A673 (cell line): ENCODE data around the gene MTURN. TPM values are rescaled to one million over a fixed set of nuclear protein-coding genes. Genes with fewer than 3 reads are reported as not detected.

ENCODE experiments used
- BruUV-seq: library from RNA; stranded (reverse); fragments of 400-500 nt; replicated peaks from 2 replicates; lab custom pipeline; 2021; lab: Mats Ljungman, UMichigan
- CTCF ChIA-PET: fragments of 300-600 bp; sonication (Branson Sonifier 250); formaldehyde crosslinking; loops from one replicate; lab custom pipeline; 2022; ENCODE audit warnings: antibody characterized with exemption; lab: Charles Lee
- POLR2A ChIA-PET: fragments of 300-600 bp; sonication (Branson Sonifier 250); formaldehyde crosslinking; loops from one replicate; lab custom pipeline; 2022; ENCODE audit warnings: antibody characterized with exemption; ENCODE audit not compliant: low non-redundant PET; lab: Charles Lee
- DNase-seq: peaks from one replicate; pipeline ENCODE4 v3.0.0-alpha.2; 2015; ENCODE audit warnings: low spot score
- H3K27ac ChIP-seq: fragments of 200-600 bp; sonication (generic); 2 replicates; pipeline ENCODE4 v1.5.1; 2016; ENCODE audit warnings: mixed run types, low read depth, mild to moderate bottlenecking, mixed read lengths, antibody characterized with exemption, low read length; ENCODE audit not compliant: poor library complexity, severe bottlenecking
- H3K27me3 ChIP-seq: fragments of 200-600 bp; sonication (generic); replicated peaks from 2 replicates; pipeline ENCODE4 v1.6.1; 2017; ENCODE audit warnings: mixed run types, low read depth, mild to moderate bottlenecking, mixed read lengths, antibody characterized with exemption, low read length; ENCODE audit not compliant: insufficient read depth, poor library complexity
- H3K36me3 ChIP-seq: fragments of 200-600 bp; sonication (generic); 2 replicates; pipeline ENCODE4 v1.6.1; 2016; ENCODE audit warnings: mixed run types, mild to moderate bottlenecking, mixed read lengths, antibody characterized with exemption, low read length; ENCODE audit not compliant: insufficient read depth, poor library complexity, severe bottlenecking
- H3K4me1 ChIP-seq: fragments of 200-600 bp; sonication (generic); 2 replicates; pipeline ENCODE4 v1.6.1; 2017; ENCODE audit warnings: mixed run types, mild to moderate bottlenecking, mixed read lengths, antibody characterized with exemption, low read length; ENCODE audit not compliant: insufficient read depth, poor library complexity, severe bottlenecking
- H3K4me3 ChIP-seq: fragments of 200-600 bp; sonication (generic); 2 replicates; pipeline ENCODE4 v1.5.1; 2016; ENCODE audit warnings: low read depth, mixed run types, mild to moderate bottlenecking, mixed read lengths, low read length; ENCODE audit not compliant: poor library complexity, severe bottlenecking
- H3K9me3 ChIP-seq: fragments of 200-600 bp; sonication (generic); 2 replicates; pipeline ENCODE4 v1.6.1; 2016; ENCODE audit warnings: mixed run types, low read depth, mild to moderate bottlenecking, mixed read lengths, antibody characterized with exemption, low read length; ENCODE audit not compliant: poor library complexity, severe bottlenecking
- EZH2 ChIP-seq: fragments of 200-600 bp; sonication (generic); IDR thresholded peaks from 2 replicates; pipeline ENCODE4 v1.6.1; 2017; ENCODE audit warnings: borderline replicate concordance, low read depth, mild to moderate bottlenecking, mixed read lengths, antibody characterized with exemption, low read length; ENCODE audit not compliant: poor library complexity, severe bottlenecking
- intact Hi-C: fragments of 100-400 bp; cut with micrococcal nuclease; formaldehyde crosslinking; loops from one replicate; pipeline ENCODE4 v1.10.0; 2022; ENCODE audit not compliant: unreplicated experiment
- total RNA-seq: library from RNA; stranded (reverse); gene quantifications from 2 replicates; pipeline ENCODE4 v1.2.3, GENCODE V29; 2021
- TF ChIP-seq, protein P1 (sequence below): fragments of 300-800, 200-600 bp; sonication (generic); conservative IDR thresholded peaks from 2 replicates; pipeline ENCODE4 v1.5.1; 2017; ENCODE audit warnings: low read depth, mild to moderate bottlenecking, antibody characterized with exemption, low read length, moderate library complexity, mixed read lengths

Gene MTURN
- total RNA-seq, 1 experiment from 2014 or later, result 2.6 TPM

DNA sequence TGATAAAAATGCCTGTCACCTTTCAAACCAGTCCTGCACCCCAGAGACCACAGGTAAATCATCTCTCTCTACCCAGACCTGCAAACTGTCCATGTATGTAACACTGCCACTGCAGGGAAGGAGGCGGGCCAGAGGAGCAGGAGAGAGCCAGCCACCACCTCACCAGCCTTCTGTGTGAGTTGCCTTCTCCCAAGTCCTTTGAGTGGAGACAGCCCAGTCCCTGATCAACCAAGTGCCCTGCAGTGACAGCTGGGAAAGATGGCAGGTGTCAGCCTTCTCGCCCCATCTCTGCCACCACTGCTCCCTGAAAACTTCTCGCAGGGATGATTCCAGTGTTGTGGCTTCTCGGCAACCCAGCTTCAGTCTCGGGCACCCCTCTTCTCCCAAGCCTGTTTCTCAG is 42.4 kb downstream of the MTURN start:
- intact Hi-C loops, result no loop called here
- no TSS peak for BruUV-seq
- no peak for DNase-seq
- Histone ChIP-seq H3K4me1 (peaks cover 8% of the 10 kb centered on the region), H3K4me3 (no peak overlapping the region), H3K36me3 (no peaks in the 10 kb centered on the region), H3K9me3 (no peaks in the 10 kb centered on the region), H3K27ac (no peak overlapping the region), H3K27me3 (no peaks in the 10 kb centered on the region)
- ChIA-PET CTCF (no interaction called here), POLR2A (no interaction called here)
- no peak for TF ChIP-seq EZH2
- TF ChIP-seq, protein P1, sequence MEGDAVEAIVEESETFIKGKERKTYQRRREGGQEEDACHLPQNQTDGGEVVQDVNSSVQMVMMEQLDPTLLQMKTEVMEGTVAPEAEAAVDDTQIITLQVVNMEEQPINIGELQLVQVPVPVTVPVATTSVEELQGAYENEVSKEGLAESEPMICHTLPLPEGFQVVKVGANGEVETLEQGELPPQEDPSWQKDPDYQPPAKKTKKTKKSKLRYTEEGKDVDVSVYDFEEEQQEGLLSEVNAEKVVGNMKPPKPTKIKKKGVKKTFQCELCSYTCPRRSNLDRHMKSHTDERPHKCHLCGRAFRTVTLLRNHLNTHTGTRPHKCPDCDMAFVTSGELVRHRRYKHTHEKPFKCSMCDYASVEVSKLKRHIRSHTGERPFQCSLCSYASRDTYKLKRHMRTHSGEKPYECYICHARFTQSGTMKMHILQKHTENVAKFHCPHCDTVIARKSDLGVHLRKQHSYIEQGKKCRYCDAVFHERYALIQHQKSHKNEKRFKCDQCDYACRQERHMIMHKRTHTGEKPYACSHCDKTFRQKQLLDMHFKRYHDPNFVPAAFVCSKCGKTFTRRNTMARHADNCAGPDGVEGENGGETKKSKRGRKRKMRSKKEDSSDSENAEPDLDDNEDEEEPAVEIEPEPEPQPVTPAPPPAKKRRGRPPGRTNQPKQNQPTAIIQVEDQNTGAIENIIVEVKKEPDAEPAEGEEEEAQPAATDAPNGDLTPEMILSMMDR, result no peak

DNA sequence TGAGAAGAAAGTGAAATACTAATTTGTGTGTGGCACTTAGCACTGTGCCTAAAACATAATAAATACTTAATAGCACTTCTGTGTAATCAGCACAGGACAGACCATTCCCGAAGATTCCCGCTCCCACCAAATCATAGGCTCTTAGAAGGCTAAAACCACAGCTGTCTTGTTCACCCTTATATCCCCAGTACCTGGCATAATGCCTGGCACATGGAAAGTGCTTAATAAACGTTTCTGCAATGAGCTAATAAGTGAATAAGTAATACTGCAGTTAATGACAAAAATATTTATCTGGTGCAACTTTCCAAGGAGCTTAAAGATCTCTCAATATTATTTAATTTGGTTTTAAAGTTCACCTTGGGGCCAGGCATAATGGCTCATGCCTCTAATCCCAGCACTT is 43.2 kb downstream of the MTURN start:
- no peak overlapping the region for H3K27ac ChIP-seq

DNA sequence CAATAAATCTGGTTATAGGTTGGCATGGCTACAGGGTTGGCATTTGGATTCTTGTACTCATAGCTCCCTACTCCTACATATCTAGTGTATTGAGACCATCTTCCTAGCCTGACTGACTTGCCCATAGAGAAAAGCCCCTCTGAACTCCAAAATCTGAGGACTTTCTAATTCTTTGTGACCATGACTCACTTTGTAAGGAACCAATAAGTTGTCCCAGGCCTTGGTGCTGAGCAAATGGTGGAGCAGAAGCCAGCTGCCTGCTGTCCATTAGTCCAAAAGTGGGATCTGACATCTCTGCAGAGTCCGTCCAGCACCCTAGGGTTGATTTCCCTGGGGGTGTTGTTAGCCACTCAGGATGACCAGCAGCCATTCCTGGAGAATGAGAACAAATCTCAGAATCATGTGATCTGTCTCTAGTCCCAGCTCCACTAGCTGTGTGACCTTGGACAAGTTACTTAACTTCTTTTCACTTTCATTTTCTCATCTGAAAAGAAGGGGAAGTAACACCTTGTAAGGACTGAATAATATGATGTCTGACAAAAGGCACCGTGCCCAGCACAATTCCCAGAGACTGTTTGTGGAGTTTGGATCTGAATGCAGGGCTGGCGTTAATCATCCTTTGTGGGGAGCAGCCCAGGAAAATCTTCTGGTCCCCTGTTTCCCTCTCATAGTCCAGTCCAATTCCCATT is 44.1 kb downstream of the MTURN start:
- CTCF ChIA-PET, result no interaction called here
- BruUV-seq, result no TSS peak
- H3K4me1 ChIP-seq, result no peaks in the 10 kb centered on the region
- no peaks in the 10 kb centered on the region for H3K36me3 ChIP-seq
- H3K9me3 ChIP-seq, result no peaks in the 10 kb centered on the region
- intact Hi-C loops, result no loop called here
- H3K27ac ChIP-seq, result no peak overlapping the region
- H3K4me3 ChIP-seq, result no peak overlapping the region
- TF ChIP-seq, protein P1, result no peak
- no peak for TF ChIP-seq EZH2
- no peaks in the 10 kb centered on the region for H3K27me3 ChIP-seq
- DNase-seq, result no peak
- POLR2A ChIA-PET, result no interaction called here

More for the DNA sequence above, 43.2 kb downstream of the MTURN start:
- Histone ChIP-seq H3K9me3 (no peaks in the 10 kb centered on the region), H3K36me3 (no peaks in the 10 kb centered on the region), H3K4me3 (no peak overlapping the region), H3K27me3 (no peaks in the 10 kb centered on the region), H3K4me1 (no peaks in the 10 kb centered on the region)
- no peak for DNase-seq
- TF ChIP-seq, protein P1, result no peak
- TF ChIP-seq EZH2, result no peak
- intact Hi-C loops, result no loop called here
- POLR2A ChIA-PET, result no interaction called here
- CTCF ChIA-PET, result no interaction called here
- no TSS peak for BruUV-seq
